ENCODE data around the gene BRD3.

Gene BRD3

GRCh38 chr9:134060546-134060945 lies 7.3 kb downstream of the BRD3 start:
- DNase-seq (ENCODE audit: low spot score): no peak
- no peak for TF ChIP-seq CTCF (IDR thresholded peaks at IDR 0.05; ENCODE audit: extremely low read depth, missing control alignments)

GRCh38 chr9:134059661-134060395 lies 8.0 kb downstream of the BRD3 start:
- DNase-seq (ENCODE audit: low spot score): peak; percentile 85
- no peak for TF ChIP-seq CTCF (IDR thresholded peaks at IDR 0.05; ENCODE audit: extremely low read depth, missing control alignments)

GRCh38 chr9:134059188-134059641 lies 8.6 kb downstream of the BRD3 start:
- TF ChIP-seq CTCF (IDR thresholded peaks at IDR 0.05; ENCODE audit: extremely low read depth, missing control alignments): no peak
- DNase-seq (ENCODE audit: low spot score): no peak

- no peak for DNase-seq (ENCODE audit: low spot score)
- TF ChIP-seq CTCF (IDR thresholded peaks at IDR 0.05; ENCODE audit: extremely low read depth, missing control alignments): no peak
Measured at GRCh38 chr9:134058716-134059115, 9.1 kb downstream of the BRD3 start.

GRCh38 chr9:134057751-134058701 lies 9.8 kb downstream of the BRD3 start:
- TF ChIP-seq CTCF (IDR thresholded peaks at IDR 0.05; ENCODE audit: extremely low read depth, missing control alignments): no peak
- no peak for DNase-seq (ENCODE audit: low spot score)

- DNase-seq (ENCODE audit: low spot score): no peak
- no peak for TF ChIP-seq CTCF (IDR thresholded peaks at IDR 0.05; ENCODE audit: extremely low read depth, missing control alignments)
Measured at GRCh38 chr9:134057307-134057657, 10.5 kb downstream of the BRD3 start.

Measured in GM20000 (cell line).